ENCODE measurements around the gene PPFIBP1.

PPFIBP1 gene

GRCh38 chr12:27666510-27666909 is 142.5 kb downstream of the PPFIBP1 start:
- Histone ChIP-seq H3K4me2 (ENCODE audit: low read length) (no peak overlapping the region), H4K12ac (ENCODE audit: low read depth, low read length) (no peak overlapping the region), H4K91ac (ENCODE audit: low read depth, low read length) (no peak overlapping the region), H2BK120ac (ENCODE audit: insufficient read depth, low read length, poor library complexity) (no peak overlapping the region), H2AFZ (ENCODE audit: insufficient read depth, low read length, poor library complexity) (no peak overlapping the region), H3K4ac (ENCODE audit: low read depth, low read length) (no peak overlapping the region), H3K27ac (ENCODE audit: low read depth, low read length) (no peak overlapping the region), H3K27me3 (ENCODE audit: insufficient read depth, low read length) (no peaks in the 10 kb centered on the region), H2AK5ac (ENCODE audit: low read length) (no peak overlapping the region), H3K79me1 (ENCODE audit: low read length) (no peaks in the 10 kb centered on the region), H3K79me2 (ENCODE audit: control insufficient read depth, insufficient read depth, low read length, poor library complexity) (no peaks in the 10 kb centered on the region), H3K9me3 (ENCODE audit: insufficient read depth, low read depth, low read length) (no peaks in the 10 kb centered on the region), H3K9ac (ENCODE audit: low read length) (no peak overlapping the region), H3K4me3 (ENCODE audit: low read depth, low read length) (no peak overlapping the region), H3K4me1 (ENCODE audit: control insufficient read depth in 1 of 2, insufficient read depth in 2 of 2, low read length in 2 of 2) (no peaks in the 10 kb centered on the region), H3K18ac (ENCODE audit: low read length) (no peak overlapping the region), H2BK5ac (ENCODE audit: low read depth, low read length, poor library complexity) (no peak overlapping the region), H4K8ac (ENCODE audit: low read depth, low read length) (no peak overlapping the region), H3K36me3 (ENCODE audit: control insufficient read depth in 1 of 2, insufficient read depth in 2 of 2, low read length in 2 of 2) (peaks cover 28 to 46% of the 10 kb centered on the region in 2 experiments), H2BK12ac (ENCODE audit: low read length) (no peak overlapping the region), H3K23ac (ENCODE audit: low read length) (no peak overlapping the region), H3K14ac (ENCODE audit: low read length) (no peak overlapping the region)
- no CpG with 5 or more reads among the region's 3 CpGs for WGBS (ENCODE audit: extremely low coverage, insufficient coverage, insufficient read length)
- DNase-seq: no peak

- H3K27ac ChIP-seq (ENCODE audit: low read depth, low read length): no peak overlapping the region
- H3K23ac ChIP-seq (ENCODE audit: low read length): no peak overlapping the region
- peaks cover 30 to 46% of the 10 kb centered on the region in 2 experiments for H3K36me3 ChIP-seq (ENCODE audit: control insufficient read depth in 1 of 2, insufficient read depth in 2 of 2, low read length in 2 of 2)
- no peak overlapping the region for H3K9ac ChIP-seq (ENCODE audit: low read length)
- H3K79me2 ChIP-seq (ENCODE audit: control insufficient read depth, insufficient read depth, low read length, poor library complexity): no peaks in the 10 kb centered on the region
- no peak overlapping the region for H3K4me2 ChIP-seq (ENCODE audit: low read length)
- no peak overlapping the region for H2BK120ac ChIP-seq (ENCODE audit: insufficient read depth, low read length, poor library complexity)
- no peaks in the 10 kb centered on the region for H3K4me1 ChIP-seq (ENCODE audit: control insufficient read depth in 1 of 2, insufficient read depth in 2 of 2, low read length in 2 of 2)
- H3K4ac ChIP-seq (ENCODE audit: low read depth, low read length): no peak overlapping the region
- H2BK12ac ChIP-seq (ENCODE audit: low read length): no peak overlapping the region
- no CpG with 5 or more reads among the region's 6 CpGs for WGBS (ENCODE audit: extremely low coverage, insufficient coverage, insufficient read length)
- no peaks in the 10 kb centered on the region for H3K79me1 ChIP-seq (ENCODE audit: low read length)
- H3K14ac ChIP-seq (ENCODE audit: low read length): no peak overlapping the region
- no peaks in the 10 kb centered on the region for H3K27me3 ChIP-seq (ENCODE audit: insufficient read depth, low read length)
- no peak overlapping the region for H2AFZ ChIP-seq (ENCODE audit: insufficient read depth, low read length, poor library complexity)
- H2AK5ac ChIP-seq (ENCODE audit: low read length): no peak overlapping the region
- H4K91ac ChIP-seq (ENCODE audit: low read depth, low read length): no peak overlapping the region
- no peak overlapping the region for H3K18ac ChIP-seq (ENCODE audit: low read length)
- H3K9me3 ChIP-seq (ENCODE audit: insufficient read depth, low read depth, low read length): no peaks in the 10 kb centered on the region
- H4K8ac ChIP-seq (ENCODE audit: low read depth, low read length): no peak overlapping the region
- no peak overlapping the region for H4K12ac ChIP-seq (ENCODE audit: low read depth, low read length)
- H3K4me3 ChIP-seq (ENCODE audit: low read depth, low read length): no peak overlapping the region
- H2BK5ac ChIP-seq (ENCODE audit: low read depth, low read length, poor library complexity): no peak overlapping the region
- DNase-seq: no peak
These were observed 143.5 kb downstream of the PPFIBP1 start for GRCh38 chr12:27667540-27667939.

- no peak overlapping the region for H2BK12ac ChIP-seq (ENCODE audit: low read length)
- H3K23ac ChIP-seq (ENCODE audit: low read length): no peak overlapping the region
- H2BK120ac ChIP-seq (ENCODE audit: insufficient read depth, low read length, poor library complexity): no peak overlapping the region
- no peak overlapping the region for H3K9ac ChIP-seq (ENCODE audit: low read length)
- H3K4me2 ChIP-seq (ENCODE audit: low read length): no peak overlapping the region
- no peak overlapping the region for H4K8ac ChIP-seq (ENCODE audit: low read depth, low read length)
- no peak overlapping the region for H3K4me3 ChIP-seq (ENCODE audit: low read depth, low read length)
- peaks cover 24 to 34% of the 10 kb centered on the region in 2 experiments for H3K36me3 ChIP-seq (ENCODE audit: control insufficient read depth in 1 of 2, insufficient read depth in 2 of 2, low read length in 2 of 2)
- no peaks in the 10 kb centered on the region for H3K4me1 ChIP-seq (ENCODE audit: control insufficient read depth in 1 of 2, insufficient read depth in 2 of 2, low read length in 2 of 2)
- no peak overlapping the region for H3K4ac ChIP-seq (ENCODE audit: low read depth, low read length)
- H3K27me3 ChIP-seq (ENCODE audit: insufficient read depth, low read length): no peaks in the 10 kb centered on the region
- no peak overlapping the region for H2AFZ ChIP-seq (ENCODE audit: insufficient read depth, low read length, poor library complexity)
- no peaks in the 10 kb centered on the region for H3K79me2 ChIP-seq (ENCODE audit: control insufficient read depth, insufficient read depth, low read length, poor library complexity)
- no peak overlapping the region for H3K14ac ChIP-seq (ENCODE audit: low read length)
- H3K79me1 ChIP-seq (ENCODE audit: low read length): no peaks in the 10 kb centered on the region
- no peak overlapping the region for H4K91ac ChIP-seq (ENCODE audit: low read depth, low read length)
- no peak overlapping the region for H2AK5ac ChIP-seq (ENCODE audit: low read length)
- H3K27ac ChIP-seq (ENCODE audit: low read depth, low read length): no peak overlapping the region
- H2BK5ac ChIP-seq (ENCODE audit: low read depth, low read length, poor library complexity): no peak overlapping the region
- WGBS (ENCODE audit: extremely low coverage, insufficient coverage, insufficient read length): no CpG with 5 or more reads among the region's 4 CpGs
- no peak overlapping the region for H3K18ac ChIP-seq (ENCODE audit: low read length)
- H4K12ac ChIP-seq (ENCODE audit: low read depth, low read length): no peak overlapping the region
- no peaks in the 10 kb centered on the region for H3K9me3 ChIP-seq (ENCODE audit: insufficient read depth, low read depth, low read length)
- no peak for DNase-seq
These were observed 148.0 kb downstream of the PPFIBP1 start for GRCh38 chr12:27672051-27672450.

- Histone ChIP-seq H3K9ac (ENCODE audit: low read length) (no peak overlapping the region), H3K14ac (ENCODE audit: low read length) (no peak overlapping the region), H3K27me3 (ENCODE audit: insufficient read depth, low read length) (no peaks in the 10 kb centered on the region), H3K9me3 (ENCODE audit: insufficient read depth, low read depth, low read length) (no peaks in the 10 kb centered on the region), H3K4me1 (ENCODE audit: control insufficient read depth in 1 of 2, insufficient read depth in 2 of 2, low read length in 2 of 2) (no peaks in the 10 kb centered on the region), H4K12ac (ENCODE audit: low read depth, low read length) (no peak overlapping the region), H2AK5ac (ENCODE audit: low read length) (no peak overlapping the region), H3K79me2 (ENCODE audit: control insufficient read depth, insufficient read depth, low read length, poor library complexity) (no peaks in the 10 kb centered on the region), H4K8ac (ENCODE audit: low read depth, low read length) (no peak overlapping the region), H4K91ac (ENCODE audit: low read depth, low read length) (no peak overlapping the region), H2AFZ (ENCODE audit: insufficient read depth, low read length, poor library complexity) (no peak overlapping the region), H2BK12ac (ENCODE audit: low read length) (no peak overlapping the region), H3K4me3 (ENCODE audit: low read depth, low read length) (no peak overlapping the region), H3K79me1 (ENCODE audit: low read length) (no peaks in the 10 kb centered on the region), H3K4me2 (ENCODE audit: low read length) (no peak overlapping the region), H3K23ac (ENCODE audit: low read length) (no peak overlapping the region), H3K36me3 (ENCODE audit: control insufficient read depth in 1 of 2, insufficient read depth in 2 of 2, low read length in 2 of 2) (peaks cover 23 to 34% of the 10 kb centered on the region in 2 experiments), H3K18ac (ENCODE audit: low read length) (no peak overlapping the region), H3K4ac (ENCODE audit: low read depth, low read length) (no peak overlapping the region), H2BK120ac (ENCODE audit: insufficient read depth, low read length, poor library complexity) (no peak overlapping the region), H2BK5ac (ENCODE audit: low read depth, low read length, poor library complexity) (no peak overlapping the region), H3K27ac (ENCODE audit: low read depth, low read length) (no peak overlapping the region)
- DNase-seq: no peak
- WGBS (ENCODE audit: extremely low coverage, insufficient coverage, insufficient read length): no CpG with 5 or more reads among the region's 1 CpG
These were observed 148.6 kb downstream of the PPFIBP1 start for GRCh38 chr12:27672643-27673042.

Data from trophoblast cell (in vitro differentiated cells and primary cell).